Smooth muscle cell (in vitro differentiated cells): ENCODE data around the gene UST. TPM values are rescaled to one million over a fixed set of nuclear protein-coding genes. Genes with fewer than 3 reads are reported as not detected.

Source experiments
- DNase-seq: peaks from one replicate; lab custom pipeline; 2025; ENCODE audit not compliant: unreplicated experiment; lab: John Stamatoyannopoulos, UW
- H2AFZ ChIP-seq: fragments of 200-600 bp; sonication (generic); 2 replicates; pipeline ENCODE4 v1.6.0; 2016; ENCODE audit warnings: antibody characterized with exemption, low read depth, mild to moderate bottlenecking
- H3F3A ChIP-seq: fragments of 200-600 bp; sonication (generic); 2 replicates; pipeline ENCODE4 v1.6.0; 2017; ENCODE audit warnings: antibody characterized with exemption, low read depth
- H3K27ac ChIP-seq: fragments of 200-600 bp; sonication (generic); 2 replicates; pipeline ENCODE4 v1.5.1; 2016; ENCODE audit warnings: low read depth, mild to moderate bottlenecking
- H3K27me3 ChIP-seq: fragments of 200-600 bp; sonication (generic); 2 replicates; pipeline ENCODE4 v1.6.1; 2016; ENCODE audit warnings: low read depth, mild to moderate bottlenecking
- H3K36me3 ChIP-seq: fragments of 200-600 bp; sonication (generic); 2 replicates; pipeline ENCODE4 v1.5.1; 2016; ENCODE audit warnings: low read depth
- H3K4me1 ChIP-seq: fragments of 200-600 bp; sonication (generic); 2 replicates; pipeline ENCODE4 v1.5.1; 2016; ENCODE audit warnings: low read depth
- H3K4me2 ChIP-seq: fragments of 200-600 bp; sonication (generic); 2 replicates; pipeline ENCODE4 v1.6.0; 2016; ENCODE audit warnings: mild to moderate bottlenecking
- H3K4me3 ChIP-seq: fragments of 200-600 bp; sonication (generic); 2 replicates; pipeline ENCODE4 v1.5.1; 2016; ENCODE audit warnings: mild to moderate bottlenecking
- H3K79me2 ChIP-seq: fragments of 200-600 bp; sonication (generic); 2 replicates; pipeline ENCODE4 v1.6.0; 2016; ENCODE audit warnings: low read depth, mild to moderate bottlenecking
- H3K9ac ChIP-seq: fragments of 200-600 bp; sonication (generic); 2 replicates; pipeline ENCODE4 v1.6.0; 2016; ENCODE audit warnings: low read depth
- H3K9me3 ChIP-seq: fragments of 200-600 bp; sonication (generic); replicated peaks from 2 replicates; pipeline ENCODE4 v1.5.1; 2016; ENCODE audit warnings: low read depth
- H4K20me1 ChIP-seq: fragments of 200-600 bp; sonication (generic); 2 replicates; pipeline ENCODE4 v1.6.0; 2016; ENCODE audit warnings: low read depth
- WGBS: methylation state at CpG from one replicate; pipeline ENCODE4 v1.1.7; 2016; ENCODE audit warnings: low lambda C conversion rate; 5-methylcytosine and 5-hydroxymethylcytosine counted together
- polyA plus RNA-seq: library from polyadenylated mRNA; unstranded; fragments of >200 nt; fragmentation: Nextera tagmentation; extraction: Ambion mirVana; gene quantifications from 2 replicates; pipeline ENCODE4 v1.2.1, GENCODE V29; 2016
- total RNA-seq: library from RNA; depleted of rRNA; stranded (reverse); fragments of >200 nt; gene quantifications from 2 replicates; pipeline ENCODE4 v1.2.3, GENCODE V29; 2014
- TF ChIP-seq, protein P1 (sequence below): fragments of 200-600 bp; sonication (generic); IDR thresholded peaks from 2 replicates; pipeline ENCODE4 v1.5.1; 2017; ENCODE audit warnings: borderline replicate concordance, mild to moderate bottlenecking, antibody characterized with exemption; ENCODE audit not compliant: insufficient read depth, poor library complexity, severe bottlenecking

Gene UST
- total and polyA plus RNA-seq, 2 experiments from 2014 or later = 16.1 to 19.5 TPM

DNA sequence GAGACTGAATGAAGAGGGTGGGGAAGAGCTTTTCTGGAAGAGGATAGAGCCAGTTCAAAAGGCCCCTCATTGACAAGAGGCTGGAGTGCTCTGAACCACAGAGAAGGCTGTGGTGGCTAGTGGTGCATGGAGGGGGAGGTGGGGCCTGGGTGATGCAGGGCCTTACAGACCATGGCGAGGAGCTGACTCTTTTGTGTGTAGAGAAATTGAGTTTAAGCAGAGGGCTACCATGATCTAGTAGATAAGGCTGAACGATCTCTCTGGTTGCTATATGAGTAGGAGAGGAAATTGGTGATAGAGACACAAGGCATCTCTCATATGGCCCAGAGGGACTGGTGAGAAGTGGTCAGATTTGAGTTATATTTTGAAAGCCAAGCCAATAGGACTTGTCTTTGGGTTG is 137.6 kb downstream of the UST start:
- H3K36me3 ChIP-seq = no peaks in the 10 kb centered on the region
- WGBS = 54% methylated on average over 2 of the region's 2 CpGs
- H3K27ac ChIP-seq = no peak overlapping the region
- DNase-seq = no peak
- peaks cover 34% of the 10 kb centered on the region for H3K79me2 ChIP-seq
- H4K20me1 ChIP-seq = peaks cover 8% of the 10 kb centered on the region
- H3K27me3 ChIP-seq = no peaks in the 10 kb centered on the region
- peaks cover 7% of the 10 kb centered on the region for H3F3A ChIP-seq
- H3K9ac ChIP-seq = no peak overlapping the region
- no peaks in the 10 kb centered on the region for H3K9me3 ChIP-seq
- H3K4me2 ChIP-seq = no peak overlapping the region
- peaks cover 38% of the 10 kb centered on the region for H3K4me1 ChIP-seq
- TF ChIP-seq, protein P1, sequence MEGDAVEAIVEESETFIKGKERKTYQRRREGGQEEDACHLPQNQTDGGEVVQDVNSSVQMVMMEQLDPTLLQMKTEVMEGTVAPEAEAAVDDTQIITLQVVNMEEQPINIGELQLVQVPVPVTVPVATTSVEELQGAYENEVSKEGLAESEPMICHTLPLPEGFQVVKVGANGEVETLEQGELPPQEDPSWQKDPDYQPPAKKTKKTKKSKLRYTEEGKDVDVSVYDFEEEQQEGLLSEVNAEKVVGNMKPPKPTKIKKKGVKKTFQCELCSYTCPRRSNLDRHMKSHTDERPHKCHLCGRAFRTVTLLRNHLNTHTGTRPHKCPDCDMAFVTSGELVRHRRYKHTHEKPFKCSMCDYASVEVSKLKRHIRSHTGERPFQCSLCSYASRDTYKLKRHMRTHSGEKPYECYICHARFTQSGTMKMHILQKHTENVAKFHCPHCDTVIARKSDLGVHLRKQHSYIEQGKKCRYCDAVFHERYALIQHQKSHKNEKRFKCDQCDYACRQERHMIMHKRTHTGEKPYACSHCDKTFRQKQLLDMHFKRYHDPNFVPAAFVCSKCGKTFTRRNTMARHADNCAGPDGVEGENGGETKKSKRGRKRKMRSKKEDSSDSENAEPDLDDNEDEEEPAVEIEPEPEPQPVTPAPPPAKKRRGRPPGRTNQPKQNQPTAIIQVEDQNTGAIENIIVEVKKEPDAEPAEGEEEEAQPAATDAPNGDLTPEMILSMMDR = no peak
- H3K4me3 ChIP-seq = no peak overlapping the region
- H2AFZ ChIP-seq = no peak overlapping the region

DNA sequence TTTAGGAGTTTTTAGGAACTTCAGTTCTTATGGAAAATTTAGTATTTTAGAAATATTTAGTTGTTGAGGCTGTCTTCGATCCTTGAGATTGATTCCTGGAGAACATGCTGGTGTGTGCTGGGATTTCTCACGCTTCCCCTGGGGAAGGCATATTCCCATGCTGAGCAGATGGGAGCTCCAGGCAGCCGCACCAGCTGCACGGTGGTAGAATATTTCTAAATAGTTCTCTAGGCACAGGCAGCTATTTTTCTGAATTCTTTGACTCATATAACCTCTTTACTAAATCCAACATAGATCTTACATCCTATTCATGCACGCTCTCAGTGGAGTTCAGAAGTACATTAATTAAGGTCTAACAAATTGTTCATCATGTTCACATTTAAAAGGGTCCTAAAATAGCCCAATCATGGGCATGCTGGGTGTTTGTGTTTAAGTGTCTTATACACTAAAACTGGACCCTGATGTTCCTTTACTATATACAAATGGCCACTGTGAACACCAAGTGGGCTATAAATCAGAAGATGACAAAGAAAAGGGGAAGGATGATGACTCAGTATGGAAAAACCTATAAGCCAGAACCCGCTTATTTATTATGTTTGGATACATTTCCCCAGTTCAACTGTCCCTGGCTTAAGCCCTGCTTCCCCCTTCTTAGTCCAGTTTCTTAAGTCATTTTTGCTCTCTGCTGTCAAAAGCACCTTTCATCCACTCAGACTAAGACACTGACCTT is 138.5 kb downstream of the UST start:
- peak overlapping the region; percentile 45 for H3K27ac ChIP-seq
- H3K27me3 ChIP-seq = no peaks in the 10 kb centered on the region
- H3K36me3 ChIP-seq = no peaks in the 10 kb centered on the region
- H2AFZ ChIP-seq = no peak overlapping the region
- DNase-seq = no peak
- H3F3A ChIP-seq = peaks cover 7% of the 10 kb centered on the region
- peaks cover 34% of the 10 kb centered on the region for H3K79me2 ChIP-seq
- H3K9me3 ChIP-seq = no peaks in the 10 kb centered on the region
- TF ChIP-seq, protein P1 = no peak
- peaks cover 38% of the 10 kb centered on the region for H3K4me1 ChIP-seq
- H3K9ac ChIP-seq = no peak overlapping the region
- 58% methylated on average over 6 of the region's 6 CpGs for WGBS
- peak overlapping the region; percentile 35 for H3K4me2 ChIP-seq
- H3K4me3 ChIP-seq = no peak overlapping the region
- H4K20me1 ChIP-seq = peaks cover 8% of the 10 kb centered on the region

DNA sequence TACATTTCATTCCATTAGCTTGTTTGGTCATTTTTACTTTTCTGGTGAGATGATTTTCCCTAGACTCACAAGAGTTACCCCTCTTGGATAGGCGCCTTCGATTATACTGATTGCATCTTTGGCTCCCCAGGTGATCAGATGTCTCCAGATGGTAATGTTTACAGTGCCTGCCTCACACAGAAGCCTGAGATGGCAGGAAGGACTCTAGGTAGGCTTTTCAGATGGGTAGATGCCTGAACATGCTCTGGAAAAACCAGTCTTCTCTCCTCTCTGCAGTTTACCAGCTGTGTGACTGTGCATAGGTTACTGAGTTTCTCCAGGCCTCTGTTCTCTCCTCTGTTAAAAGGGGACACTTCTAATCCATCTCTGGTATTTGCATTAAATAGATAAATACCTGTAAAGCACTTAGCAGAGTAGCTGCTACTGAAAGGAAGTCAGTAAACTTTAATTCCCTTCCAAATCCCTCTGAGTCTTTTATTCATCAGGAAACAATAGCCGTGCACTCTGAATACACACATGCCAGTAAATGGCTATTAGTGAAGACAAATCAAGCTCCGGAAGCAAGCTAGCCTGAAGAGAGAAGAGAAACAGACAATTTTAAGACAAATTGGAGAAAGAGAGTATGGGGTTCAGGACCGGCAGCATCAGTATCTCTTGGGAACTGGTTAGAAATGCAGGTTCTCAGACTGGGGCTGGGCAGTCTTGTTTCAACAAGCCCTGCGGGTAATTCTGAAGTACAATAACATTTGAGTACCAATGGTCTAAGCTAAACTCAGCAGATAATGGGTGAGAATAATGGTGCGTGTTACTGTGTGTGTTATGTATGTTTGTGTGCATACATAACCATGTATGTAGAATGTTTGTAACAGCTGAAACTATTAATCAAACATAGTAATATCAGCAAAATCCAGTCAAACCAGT is 139.4 kb downstream of the UST start:
- H2AFZ ChIP-seq = no peak overlapping the region
- H3K4me2 ChIP-seq = peak overlapping the region; percentile 35
- H4K20me1 ChIP-seq = peaks cover 8% of the 10 kb centered on the region
- no peak for DNase-seq
- peaks cover 38% of the 10 kb centered on the region for H3K4me1 ChIP-seq
- no peaks in the 10 kb centered on the region for H3K36me3 ChIP-seq
- WGBS = 71% methylated on average over 7 of the region's 7 CpGs
- no peak overlapping the region for H3K4me3 ChIP-seq
- H3F3A ChIP-seq = peaks cover 7% of the 10 kb centered on the region
- H3K79me2 ChIP-seq = peaks cover 31% of the 10 kb centered on the region
- no peak overlapping the region for H3K9ac ChIP-seq
- peak overlapping the region; percentile 45 for H3K27ac ChIP-seq
- H3K27me3 ChIP-seq = no peaks in the 10 kb centered on the region
- TF ChIP-seq, protein P1 = no peak
- H3K9me3 ChIP-seq = no peaks in the 10 kb centered on the region
